Measurements from ENCODE around the gene GRIK1.

- TF ChIP-seq POLR2AphosphoS5 (IDR thresholded peaks at IDR 0.05) (no peak), REST (IDR thresholded peaks at IDR 0.05; ENCODE audit: borderline replicate concordance) (no peak), TAF1 (IDR thresholded peaks at IDR 0.05; ENCODE audit: low read depth) (no peak)
Observed at GRCh38 chr21:29642551-29643245, 297.1 kb downstream of the GRIK1 start.
